HUES48 (cell line): ENCODE measurements around the gene TRIM27.
A peak's percentile ranks its signal among the peaks of the same experiment; 100 is the strongest.
"Not testable (repeated sequence)": the region's sequence is repeated elsewhere in the genome, so short reads cannot be mapped to it uniquely, and the experiment has no call there.

Experiments
- H3K27ac ChIP-seq: one replicate; pipeline ENCODE4 v1.7.0; 2013; ENCODE audit warnings: low read depth, low read length, inconsistent platforms
- H3K27me3 ChIP-seq: 2 replicates; pipeline ENCODE4 v1.6.1; 2013; ENCODE audit warnings: mild to moderate bottlenecking, low read length; ENCODE audit not compliant: control insufficient read depth, insufficient read depth
- H3K36me3 ChIP-seq: 2 replicates; pipeline ENCODE4 v1.6.1; 2013; ENCODE audit warnings: low read length; ENCODE audit not compliant: control insufficient read depth, insufficient read depth
- H3K4me1 ChIP-seq: 2 replicates; pipeline ENCODE4 v1.6.1; 2013; ENCODE audit warnings: mild to moderate bottlenecking, low read length; ENCODE audit not compliant: control insufficient read depth, insufficient read depth
- H3K4me3 ChIP-seq: 2 replicates; pipeline ENCODE4 v1.5.1; 2013; ENCODE audit warnings: mild to moderate bottlenecking, low read depth, low read length
- H3K9ac ChIP-seq: 2 replicates; pipeline ENCODE4 v1.6.1; 2013; ENCODE audit warnings: mild to moderate bottlenecking, low read depth, low read length, moderate library complexity
- H3K9me3 ChIP-seq: 2 replicates; pipeline ENCODE4 v1.6.1; 2013; ENCODE audit warnings: low read length; ENCODE audit not compliant: control insufficient read depth, insufficient read depth

The TRIM27 gene

GRCh38 chr6:28872157-28872817, 51.5 kb downstream of the TRIM27 start:
- not testable (repeated sequence) for H3K27me3 ChIP-seq, H3K27ac ChIP-seq, H3K4me3 ChIP-seq, H3K9me3 ChIP-seq, H3K9ac ChIP-seq, H3K36me3 ChIP-seq
- H3K4me1 ChIP-seq: peaks cover 11% of the 10 kb centered on the region; the same call in 1 of the 2 replicates

GRCh38 chr6:28871335-28872156, 52.2 kb downstream of the TRIM27 start:
- Histone ChIP-seq H3K27ac (no peak overlapping the region), H3K9me3 (no peaks in the 10 kb centered on the region), H3K27me3 (no peaks in the 10 kb centered on the region), H3K9ac (no peak overlapping the region), H3K36me3 (no peaks in the 10 kb centered on the region), H3K4me3 (no peak overlapping the region), H3K4me1 (peaks cover 16% of the 10 kb centered on the region)

- Histone ChIP-seq H3K4me1 (peaks cover 6% of the 10 kb centered on the region), H3K27me3 (peaks cover 8% of the 10 kb centered on the region; the same call in 1 of the 2 replicates)
Observed at GRCh38 chr6:28868873-28869272, 54.9 kb downstream of the TRIM27 start.

GRCh38 chr6:28867086-28867409, 56.7 kb downstream of the TRIM27 start:
- H3K9ac ChIP-seq: no peak overlapping the region
- peaks cover 6% of the 10 kb centered on the region for H3K4me1 ChIP-seq
- peak overlapping the region; percentile 78 for H3K4me3 ChIP-seq

More at GRCh38 chr6:28868873-28869272, 54.9 kb downstream of the TRIM27 start:
- Histone ChIP-seq H3K27ac (no peak overlapping the region), H3K4me3 (no peak overlapping the region), H3K9me3 (0 out of 2 replicates have a peak, but pooled peaks cover 2% of the 10 kb centered on the region), H3K9ac (no peak overlapping the region), H3K36me3 (no peaks in the 10 kb centered on the region)

GRCh38 chr6:28866205-28867085, 57.3 kb downstream of the TRIM27 start:
- H3K36me3 ChIP-seq: not testable (repeated sequence)
- peak overlapping the region; percentile 69 for H3K27ac ChIP-seq

More at GRCh38 chr6:28867086-28867409, 56.7 kb downstream of the TRIM27 start:
- Histone ChIP-seq H3K36me3 (no peaks in the 10 kb centered on the region), H3K27me3 (peaks cover 8% of the 10 kb centered on the region; the same call in 1 of the 2 replicates), H3K27ac (no peak overlapping the region), H3K9me3 (0 out of 2 replicates have a peak, but pooled peaks cover 2% of the 10 kb centered on the region)

GRCh38 chr6:28865401-28866204, 58.2 kb downstream of the TRIM27 start:
- Histone ChIP-seq H3K4me3 (peak overlapping the region; percentile 78; the same call in 1 of the 2 replicates), H3K36me3 (no peaks in the 10 kb centered on the region), H3K27ac (no peak overlapping the region), H3K27me3 (peaks cover 8% of the 10 kb centered on the region; the same call in 1 of the 2 replicates), H3K4me1 (peaks cover 6% of the 10 kb centered on the region), H3K9me3 (0 out of 2 replicates have a peak, but pooled peaks cover 2% of the 10 kb centered on the region), H3K9ac (no peak overlapping the region)

More at GRCh38 chr6:28866205-28867085, 57.3 kb downstream of the TRIM27 start:
- peak overlapping the region; percentile 78 for H3K4me3 ChIP-seq
- H3K27me3 ChIP-seq, H3K9me3 ChIP-seq, H3K4me1 ChIP-seq: not testable (repeated sequence)
- H3K9ac ChIP-seq: peak overlapping the region; percentile 58; the same call in 1 of the 2 replicates

- H3K27me3 ChIP-seq: peaks cover 8% of the 10 kb centered on the region; the same call in 1 of the 2 replicates
- H3K9ac ChIP-seq: no peak overlapping the region
- 0 out of 2 replicates have a peak, but pooled peaks cover 2% of the 10 kb centered on the region for H3K9me3 ChIP-seq
- H3K36me3 ChIP-seq: no peaks in the 10 kb centered on the region
- H3K27ac ChIP-seq: no peak overlapping the region
- H3K4me3 ChIP-seq: peak overlapping the region; percentile 94
- peaks cover 6% of the 10 kb centered on the region for H3K4me1 ChIP-seq
Observed at GRCh38 chr6:28864326-28864923, 59.4 kb downstream of the TRIM27 start.

GRCh38 chr6:28863604-28864325, 60.0 kb downstream of the TRIM27 start:
- no peaks in the 10 kb centered on the region for H3K36me3 ChIP-seq
- H3K4me3 ChIP-seq: peak overlapping the region; percentile 94
- peak overlapping the region; percentile 12 for H3K27ac ChIP-seq
- peaks cover 6% of the 10 kb centered on the region for H3K4me1 ChIP-seq
- H3K9ac ChIP-seq: peak overlapping the region; percentile 66
- H3K9me3 ChIP-seq: 0 out of 2 replicates have a peak, but pooled peaks cover 2% of the 10 kb centered on the region
- H3K27me3 ChIP-seq: peaks cover 8% of the 10 kb centered on the region; the same call in 1 of the 2 replicates

- Histone ChIP-seq H3K4me3 (no peak overlapping the region), H3K4me1 (peaks cover 3% of the 10 kb centered on the region), H3K27ac (no peak overlapping the region), H3K9me3 (0 out of 2 replicates have a peak, but pooled peaks cover 2% of the 10 kb centered on the region), H3K27me3 (peaks cover 8% of the 10 kb centered on the region; the same call in 1 of the 2 replicates), H3K36me3 (no peaks in the 10 kb centered on the region), H3K9ac (no peak overlapping the region)
Observed at GRCh38 chr6:28862077-28862476, 61.7 kb downstream of the TRIM27 start.
